Stimulated activated CD8-positive, alpha-beta memory T cell treated with anti-CD3 and anti-CD28 coated beads, Interleukin-4, amount 100 ng/mL, for 24 hours (primary cell): Measurements from ENCODE around the gene NOLC1.

Source experiments
- DNase-seq: peaks from one replicate; pipeline ENCODE4 v3.0.0-alpha.2; 2020; ENCODE audit warnings: low read depth

Gene NOLC1

GRCh38 chr10:102121739-102122372 is 30.3 kb upstream of the NOLC1 start:
- no peak for DNase-seq

DNA sequence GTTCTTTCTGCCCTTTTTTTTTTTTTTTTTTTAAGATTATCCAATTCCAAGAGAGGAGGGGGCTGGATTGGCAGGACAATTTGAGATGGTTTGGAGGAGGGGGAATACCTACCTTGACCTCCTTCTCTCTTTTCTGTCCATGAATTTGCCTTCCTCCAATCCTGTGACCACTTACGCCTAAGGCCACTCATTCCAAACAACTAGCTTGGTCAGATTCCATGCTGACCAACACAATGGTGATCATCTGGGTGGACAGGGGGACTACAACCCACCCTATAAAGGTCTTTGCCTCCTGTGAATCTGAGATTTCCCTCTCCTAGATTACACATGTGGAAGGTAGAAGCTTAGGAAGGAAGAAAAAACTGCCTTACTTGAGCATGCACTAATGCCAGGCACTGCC is 29.7 kb upstream of the NOLC1 start:
- DNase-seq, result no peak

- DNase-seq, result no peak
Observed at GRCh38 chr10:102123223-102123622, 29.0 kb upstream of the NOLC1 start.

GRCh38 chr10:102131286-102132170 is 20.7 kb upstream of the NOLC1 start:
- no peak for DNase-seq

GRCh38 chr10:102132193-102132562 is 20.0 kb upstream of the NOLC1 start:
- no peak for DNase-seq

DNA sequence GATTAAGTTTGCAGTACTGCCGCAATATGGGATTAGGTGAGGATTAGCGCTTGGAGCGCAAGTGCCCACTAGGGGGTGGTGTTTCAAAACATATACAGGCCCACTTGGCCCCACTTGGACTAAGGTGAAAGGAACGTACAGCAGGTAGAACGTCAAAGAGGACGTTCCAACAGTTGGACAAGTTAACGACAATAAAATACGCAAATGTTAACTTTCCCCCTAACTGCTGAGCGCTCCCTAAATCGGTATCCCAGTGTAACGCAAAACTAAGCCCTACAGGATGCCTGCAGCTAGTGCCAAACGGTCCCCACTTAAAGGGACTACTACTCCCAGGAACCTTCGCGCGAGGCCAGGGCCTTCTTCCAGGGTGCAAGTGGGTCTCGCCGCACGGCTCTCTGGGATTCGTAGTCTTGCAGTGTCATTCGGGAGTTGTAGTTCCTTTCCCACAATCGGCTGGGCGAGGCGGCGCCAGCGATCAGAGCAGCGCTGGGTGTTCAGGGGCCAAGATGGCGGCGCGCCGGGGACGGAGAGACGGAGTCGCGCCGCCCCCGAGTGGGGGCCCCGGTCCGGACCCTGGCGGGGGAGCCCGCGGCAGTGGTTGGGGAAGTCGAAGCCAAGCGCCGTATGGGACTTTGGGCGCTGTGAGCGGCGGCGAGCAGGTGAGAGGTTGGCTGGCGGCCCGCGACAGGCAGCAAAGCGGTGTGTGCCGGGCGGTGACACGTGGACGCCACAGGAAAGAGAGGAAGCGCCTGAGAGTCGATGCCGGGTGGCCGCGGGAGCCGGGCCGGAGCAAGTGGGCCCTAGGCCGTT is 19.4 kb upstream of the NOLC1 start, which contains the start of gene PPRC1:
PPRC1 (plus strand) TSS at position 478 of the 810 bp plus-strand sequence; CDS start at position 507, 29 bp downstream.
- DNase-seq, result peak; percentile 93

- DNase-seq, result peak; percentile 64
Observed at GRCh38 chr10:102133373-102134195, 18.6 kb upstream of the NOLC1 start.

DNA sequence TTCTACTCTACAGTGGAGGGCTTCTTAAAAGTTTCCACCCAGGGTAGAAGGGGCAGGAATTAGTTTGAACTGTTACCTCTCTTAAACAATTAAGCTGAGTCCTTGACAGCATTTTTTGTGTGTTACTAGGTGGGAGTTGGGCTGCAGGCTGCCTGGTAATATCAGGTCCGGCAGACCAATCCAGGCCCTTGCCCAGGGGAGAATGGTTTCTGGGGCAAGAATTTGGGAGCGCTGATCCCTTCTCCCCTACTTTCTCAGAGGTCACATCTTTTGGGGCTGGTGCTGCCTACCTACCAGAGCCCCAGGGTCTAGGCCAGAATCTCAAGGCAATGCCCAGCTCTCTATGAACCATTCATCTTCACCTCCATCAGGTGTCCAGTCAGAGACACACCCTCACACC is 17.8 kb upstream of the NOLC1 start:
- no peak for DNase-seq

DNA sequence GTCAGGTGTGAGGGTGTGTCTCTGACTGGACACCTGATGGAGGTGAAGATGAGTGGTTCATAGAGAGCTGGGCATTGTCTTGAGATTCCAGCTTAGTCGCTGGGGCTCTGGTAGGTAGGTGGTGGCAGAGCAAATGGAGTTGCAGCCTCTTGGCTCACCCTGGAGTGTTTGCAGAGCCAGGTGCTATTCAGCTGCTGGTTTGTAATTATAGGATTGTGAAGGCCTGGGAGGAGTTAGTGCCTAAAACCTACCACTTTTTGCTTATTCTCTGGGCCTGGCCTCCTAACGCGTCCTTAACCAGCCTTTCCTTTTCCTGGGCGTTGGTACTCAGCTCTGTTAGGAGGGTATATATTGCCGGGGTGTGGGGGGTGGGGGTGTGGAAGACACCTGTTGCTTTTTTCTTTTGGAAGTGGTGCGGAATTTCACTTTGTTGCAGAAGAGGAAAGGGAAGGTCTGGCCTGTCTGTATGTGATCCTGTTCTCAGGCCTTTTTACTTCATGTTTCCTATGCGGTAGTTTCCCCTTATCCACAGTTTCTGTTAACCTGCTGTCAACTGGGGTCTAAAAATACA is 16.1 kb upstream of the NOLC1 start:
- no peak for DNase-seq

DNA sequence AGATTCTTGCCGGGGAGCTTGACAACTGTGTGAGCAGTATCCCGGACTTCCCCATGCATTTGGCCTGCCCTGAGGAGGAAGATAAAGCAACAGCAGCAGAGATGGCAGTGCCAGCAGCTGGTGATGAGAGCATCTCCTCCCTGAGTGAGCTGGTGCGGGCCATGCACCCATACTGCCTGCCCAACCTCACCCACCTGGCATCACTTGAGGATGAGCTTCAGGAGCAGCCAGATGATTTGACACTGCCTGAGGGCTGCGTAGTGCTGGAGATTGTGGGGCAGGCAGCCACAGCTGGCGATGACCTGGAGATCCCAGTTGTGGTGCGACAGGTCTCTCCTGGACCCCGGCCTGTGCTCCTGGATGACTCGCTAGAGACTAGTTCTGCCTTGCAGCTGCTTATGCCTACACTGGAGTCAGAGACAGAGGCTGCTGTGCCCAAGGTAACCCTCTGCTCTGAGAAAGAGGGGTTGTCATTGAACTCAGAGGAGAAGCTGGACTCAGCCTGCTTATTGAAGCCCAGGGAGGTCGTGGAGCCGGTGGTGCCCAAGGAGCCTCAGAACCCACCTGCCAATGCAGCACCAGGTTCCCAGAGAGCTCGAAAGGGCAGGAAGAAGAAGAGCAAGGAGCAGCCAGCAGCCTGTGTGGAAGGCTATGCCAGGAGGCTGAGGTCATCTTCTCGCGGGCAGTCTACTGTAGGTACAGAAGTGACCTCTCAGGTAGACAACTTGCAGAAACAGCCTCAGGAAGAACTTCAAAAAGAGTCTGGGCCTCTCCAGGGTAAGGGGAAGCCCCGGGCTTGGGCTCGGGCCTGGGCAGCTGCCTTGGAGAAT is 12.7 kb upstream of the NOLC1 start:
- DNase-seq, result no peak

DNA sequence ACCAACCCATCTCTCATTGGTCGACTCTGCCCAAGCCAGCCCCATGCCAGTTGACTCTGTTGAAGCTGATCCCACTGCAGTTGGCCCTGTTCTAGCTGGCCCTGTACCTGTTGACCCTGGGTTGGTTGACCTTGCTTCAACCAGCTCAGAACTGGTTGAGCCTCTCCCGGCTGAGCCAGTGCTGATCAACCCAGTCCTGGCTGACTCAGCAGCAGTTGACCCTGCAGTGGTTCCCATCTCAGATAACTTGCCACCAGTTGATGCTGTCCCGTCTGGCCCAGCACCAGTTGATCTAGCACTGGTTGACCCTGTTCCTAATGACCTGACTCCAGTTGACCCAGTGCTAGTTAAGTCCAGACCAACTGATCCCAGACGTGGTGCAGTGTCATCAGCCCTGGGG is 12.0 kb upstream of the NOLC1 start:
- no peak for DNase-seq

- no peak for DNase-seq
Observed at GRCh38 chr10:102140913-102141540, 11.2 kb upstream of the NOLC1 start.

- DNase-seq, result no peak
Observed at GRCh38 chr10:102141583-102142107, 10.5 kb upstream of the NOLC1 start.

DNA sequence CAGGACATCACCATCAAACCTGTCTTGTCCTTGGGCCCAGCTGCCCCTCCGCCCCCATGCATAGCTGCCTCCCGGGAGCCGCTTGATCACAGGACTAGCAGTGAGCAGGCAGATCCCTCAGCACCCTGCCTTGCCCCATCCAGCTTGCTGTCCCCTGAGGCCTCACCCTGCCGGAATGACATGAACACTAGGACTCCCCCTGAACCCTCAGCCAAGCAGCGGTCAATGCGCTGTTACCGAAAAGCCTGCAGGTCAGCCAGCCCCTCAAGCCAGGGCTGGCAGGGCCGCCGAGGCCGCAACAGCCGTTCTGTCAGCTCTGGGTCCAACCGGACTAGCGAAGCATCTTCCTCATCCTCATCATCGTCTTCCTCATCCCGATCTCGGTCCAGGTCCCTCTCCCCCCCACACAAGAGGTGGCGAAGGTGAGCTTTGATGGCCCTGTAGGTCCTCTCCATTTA is 5.2 kb upstream of the NOLC1 start:
- no peak for DNase-seq

GRCh38 chr10:102147561-102147960 is 4.6 kb upstream of the NOLC1 start:
- no peak for DNase-seq

- no peak for DNase-seq
Observed at GRCh38 chr10:102148275-102148674, 3.9 kb upstream of the NOLC1 start.

DNA sequence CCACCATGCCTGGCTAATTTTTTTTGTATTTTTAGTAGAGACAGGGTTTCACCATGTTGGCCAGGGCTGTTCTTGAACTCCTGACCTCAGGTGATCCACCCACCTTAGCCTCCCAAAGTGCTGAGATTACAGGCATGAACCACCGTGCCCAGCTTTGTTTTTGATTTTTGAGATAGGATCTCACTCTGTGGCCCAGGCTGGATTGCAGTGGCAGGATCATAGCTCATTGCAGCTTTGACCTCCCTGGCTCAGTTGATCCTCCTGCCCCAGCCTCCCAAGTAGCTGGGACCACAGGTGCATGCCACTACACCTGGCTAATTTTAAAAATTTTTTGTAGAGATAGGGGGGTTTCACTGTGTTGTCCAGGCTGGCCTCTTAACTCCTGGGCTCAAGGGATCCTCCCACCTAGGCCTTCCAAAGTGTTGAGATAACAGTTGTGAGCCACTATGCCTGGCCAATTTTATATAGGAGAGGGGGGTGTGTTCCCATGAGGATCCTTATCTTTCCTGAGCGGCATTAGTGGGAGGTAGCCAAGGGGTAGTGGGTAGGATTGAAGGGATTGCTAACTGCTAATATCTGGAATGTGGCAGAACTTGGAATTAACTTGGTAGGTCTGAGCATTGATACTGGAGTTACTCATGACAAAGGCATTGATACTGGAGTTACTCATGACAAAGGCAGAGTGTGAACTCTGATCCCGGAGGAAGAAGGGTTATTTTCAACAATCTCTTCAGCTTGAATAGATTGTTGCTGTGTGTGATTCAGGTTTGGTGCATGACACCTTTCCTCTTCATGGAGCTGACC is 1.0 kb upstream of the NOLC1 start:
- no peak for DNase-seq

GRCh38 chr10:102152545-102152890 is 329 bp downstream of the NOLC1 start:
- peak; percentile 41 for DNase-seq

DNA sequence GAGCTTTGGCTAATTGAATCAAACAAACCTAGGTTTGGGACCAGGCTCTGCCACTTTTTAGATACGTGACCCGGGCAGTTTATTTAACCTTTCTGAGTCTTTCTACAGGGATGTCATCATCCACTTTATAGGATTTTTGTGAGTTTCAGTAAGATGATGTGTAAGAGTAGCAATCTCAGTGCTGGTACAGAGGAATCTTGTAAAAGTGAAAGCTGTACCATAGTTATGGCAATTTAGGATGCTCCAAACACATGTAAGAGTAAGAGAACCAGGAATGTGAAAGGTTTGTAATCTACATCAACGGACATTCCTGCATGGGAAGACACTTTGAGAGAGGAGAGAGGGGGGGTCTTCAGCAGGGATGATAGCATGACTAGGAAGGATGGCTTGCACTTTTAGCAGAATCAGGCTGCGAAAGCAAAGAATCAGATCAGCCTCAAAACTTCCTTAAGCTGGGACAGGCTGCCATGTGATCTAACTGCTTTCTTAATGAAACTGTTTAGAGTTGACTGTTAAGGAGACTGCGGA is 968 bp downstream of the NOLC1 start:
- no peak for DNase-seq
